HG03196 (cell line): ENCODE results near the gene ICE2.

Experiments used
- ATAC-seq: cut with Tn5 transposase; IDR thresholded peaks from one replicate; pipeline ENCODE4 v1.9.1; 2021; ENCODE audit not compliant: unreplicated experiment

Gene ICE2

GRCh38 chr15:60478566-60479360 is at the start of gene ICE2:
TSS of gene ICE2 (minus strand) at chr15:60479142. CDS start at chr15:60477977, 1,165 bp downstream.
- ATAC-seq, result peak; percentile 87

- ATAC-seq, result no peak
Measured at GRCh38 chr15:60528530-60528929, 49.6 kb upstream of the ICE2 start.

- no peak for ATAC-seq
Measured at GRCh38 chr15:60527456-60527855, 48.5 kb upstream of the ICE2 start.

GRCh38 chr15:60526127-60526616 is 47.2 kb upstream of the ICE2 start:
- ATAC-seq, result no peak

- no peak for ATAC-seq
Measured at GRCh38 chr15:60525341-60526039, 46.5 kb upstream of the ICE2 start.

- ATAC-seq, result no peak
Measured at GRCh38 chr15:60523056-60523455, 44.1 kb upstream of the ICE2 start.

- no peak for ATAC-seq
Measured at GRCh38 chr15:60520825-60521368, 42.0 kb upstream of the ICE2 start.

- ATAC-seq, result no peak
Measured at GRCh38 chr15:60520013-60520824, 41.3 kb upstream of the ICE2 start.

GRCh38 chr15:60519218-60519617 is 40.3 kb upstream of the ICE2 start:
- no peak for ATAC-seq

- ATAC-seq, result no peak
Measured at GRCh38 chr15:60518511-60518910, 39.6 kb upstream of the ICE2 start.

GRCh38 chr15:60514261-60514881 is 35.4 kb upstream of the ICE2 start:
- ATAC-seq, result no peak

- ATAC-seq, result no peak
Measured at GRCh38 chr15:60513676-60514075, 34.7 kb upstream of the ICE2 start.

GRCh38 chr15:60512937-60513336 is 34.0 kb upstream of the ICE2 start:
- no peak for ATAC-seq

- ATAC-seq, result no peak
Measured at GRCh38 chr15:60511351-60512031, 32.5 kb upstream of the ICE2 start.

GRCh38 chr15:60510006-60510405 is 31.1 kb upstream of the ICE2 start:
- no peak for ATAC-seq

GRCh38 chr15:60509470-60509869 is 30.5 kb upstream of the ICE2 start:
- ATAC-seq, result no peak

GRCh38 chr15:60508442-60508841 is 29.5 kb upstream of the ICE2 start:
- ATAC-seq, result no peak

GRCh38 chr15:60507596-60508424 is 28.9 kb upstream of the ICE2 start:
- peak; percentile 76 for ATAC-seq

GRCh38 chr15:60496853-60497252 is 17.9 kb upstream of the ICE2 start:
- no peak for ATAC-seq
